GM12874 (cell line): Measurements from ENCODE around the gene SORCS2.

ENCODE experiments used
- CTCF ChIP-seq: IDR thresholded peaks from 2 replicates; pipeline ENCODE4 v1.5.1; 2011; ENCODE audit warnings: low read depth, mild to moderate bottlenecking, control low read depth, low read length, moderate library complexity; ENCODE audit not compliant: insufficient read depth

The SORCS2 gene

GRCh38 chr4:7771541-7772507, 579.5 kb downstream of the SORCS2 start:
- TF ChIP-seq CTCF, result no peak

GRCh38 chr4:7772711-7773385, 580.5 kb downstream of the SORCS2 start:
- TF ChIP-seq CTCF, result no peak

GRCh38 chr4:7773401-7774180, 581.3 kb downstream of the SORCS2 start:
- TF ChIP-seq CTCF, result no peak

GRCh38 chr4:7774301-7775294, 582.3 kb downstream of the SORCS2 start:
- no peak for TF ChIP-seq CTCF

GRCh38 chr4:7775396-7775795, 583.1 kb downstream of the SORCS2 start:
- TF ChIP-seq CTCF, result no peak

- no peak for TF ChIP-seq CTCF
These were observed 584.8 kb downstream of the SORCS2 start for GRCh38 chr4:7777017-7777710.
